ENCODE data around the gene METAP1. TPM values are rescaled to one million over a fixed set of nuclear protein-coding genes. Genes with fewer than 3 reads are reported as not detected.

The METAP1 gene
- polyA plus RNA-seq, 2 of the 4 experiments (the other 2 are of a cell fraction), result 68.2 to 106 TPM

GRCh38 chr4:99033956-99034355, 38.4 kb downstream of the METAP1 start (continued):
- TF ChIP-seq ELK1 (IDR thresholded peaks at IDR 0.05; ENCODE audit: low read depth, low read length), result no peak
- no peak for TF ChIP-seq RFX5 (IDR thresholded peaks at IDR 0.05)

- no peak overlapping the region for H3K4me3 ChIP-seq
- H3K4me1 ChIP-seq, result no peaks in the 10 kb centered on the region
- no peak for FAIRE-seq
- no peak overlapping the region for H3K27ac ChIP-seq
- 96% methylated on average over 1 of the region's 1 CpG for WGBS (ENCODE audit: missing lambda C conversion rate)
- peaks cover 14% of the 10 kb centered on the region; the same call in 2 of the 3 replicates for H3K9me3 ChIP-seq
- no peak for DNase-seq (ENCODE audit: low read depth in 1 of 2, low spot score in 1 of 2)
- CTCF ChIA-PET, result interaction anchor here (1.3 kb wide), 2 partner anchors 18 to 44 kb away, joined by 4 read pairs; partner anchors contain the start of gene METAP1
- POLR2A ChIA-PET, result no interaction called here
- ATAC-seq, result no peak
- TF ChIP-seq FOSL2 (IDR thresholded peaks at IDR 0.05) (no peak), FOSL2 (CRISPR knock-in tag; IDR thresholded peaks at IDR 0.05) (no peak)
- H3K4me2 ChIP-seq, result no peak overlapping the region
Measured at GRCh38 chr4:99038213-99038612, 42.7 kb downstream of the METAP1 start.

- H3K4me1 ChIP-seq, result no peaks in the 10 kb centered on the region
- peaks cover 5% of the 10 kb centered on the region; the same call in 1 of the 3 replicates for H3K9me3 ChIP-seq
- no peak for ATAC-seq
- TF ChIP-seq ESRRA (IDR thresholded peaks at IDR 0.05; ENCODE audit: borderline replicate concordance, low read length) (no peak), ZSCAN20 (CRISPR knock-in tag; IDR thresholded peaks at IDR 0.05) (no peak), HES2 (IDR thresholded peaks at IDR 0.05) (no peak), ELK1 (IDR thresholded peaks at IDR 0.05; ENCODE audit: low read depth, low read length) (no peak), EP300 (IDR thresholded peaks at IDR 0.05) (no peak)
- whole genome bisulfite sequencing (ENCODE audit: missing lambda C conversion rate), result 95% methylated on average over 2 of the region's 2 CpGs
- H3K27ac ChIP-seq, result no peak overlapping the region
- FAIRE-seq, result no peak
- H3K4me3 ChIP-seq, result no peak overlapping the region
- no peak overlapping the region for H3K4me2 ChIP-seq
- no peak for DNase-seq (ENCODE audit: low read depth in 1 of 2, low spot score in 1 of 2)
- ChIA-PET POLR2A (no interaction called here), CTCF (no interaction called here)
Measured at GRCh38 chr4:99043346-99043745, 47.8 kb downstream of the METAP1 start.

- no peaks in the 10 kb centered on the region for H3K9me3 ChIP-seq
- ChIA-PET POLR2A (interaction anchor here (1.1 kb wide), 1 partner anchor 52 kb away, joined by 4 read pairs; the partner anchor contains the start of gene METAP1), CTCF (interaction anchor here (1.2 kb wide), 1 partner anchor 53 kb away, joined by 3 read pairs; no protein-coding TSS in a partner anchor)
- H3K27ac ChIP-seq, result no peak overlapping the region
- no peak overlapping the region for H3K4me3 ChIP-seq
- no peaks in the 10 kb centered on the region for H3K4me1 ChIP-seq
- FAIRE-seq, result no peak
- peak in 1 of 2 experiments; percentile 63; a peak in 3 of 6 replicates for ATAC-seq
- DNase-seq (ENCODE audit: low read depth in 1 of 2, low spot score in 1 of 2), result no peak
- H3K4me2 ChIP-seq, result no peak overlapping the region
- 90% methylated on average over 2 of the region's 2 CpGs for WGBS (ENCODE audit: missing lambda C conversion rate)
- no peak for TF ChIP-seq FOXS1 (CRISPR knock-in tag; IDR thresholded peaks at IDR 0.05)
- no peak for TF ChIP-seq RCOR1 (IDR thresholded peaks at IDR 0.05; ENCODE audit: low read depth, low read length)
Measured at GRCh38 chr4:99047710-99048109, 52.2 kb downstream of the METAP1 start.

- H3K9me3 ChIP-seq, result no peaks in the 10 kb centered on the region
- TF ChIP-seq MYC (IDR thresholded peaks at IDR 0.05; ENCODE audit: borderline replicate concordance, low read length), result no peak
- TF ChIP-seq HOXB13 (CRISPR knock-in tag; IDR thresholded peaks at IDR 0.05; ENCODE audit: low read depth), result no peak
- TF ChIP-seq HEYL (CRISPR knock-in tag; IDR thresholded peaks at IDR 0.05), result no peak
- TF ChIP-seq RFX5 (IDR thresholded peaks at IDR 0.05), result no peak
- no peak for TF ChIP-seq ELK1 (IDR thresholded peaks at IDR 0.05; ENCODE audit: low read depth, low read length)
- no peak for TF ChIP-seq RARB (CRISPR knock-in tag; IDR thresholded peaks at IDR 0.05)
- TF ChIP-seq RCOR1 (IDR thresholded peaks at IDR 0.05; ENCODE audit: low read depth, low read length), result no peak
- no peak for TF ChIP-seq ESRRA (IDR thresholded peaks at IDR 0.05; ENCODE audit: borderline replicate concordance, low read length)
- no peak for TF ChIP-seq CEBPB (IDR thresholded peaks at IDR 0.05)
- no peak for TF ChIP-seq RNF2 (IDR thresholded peaks at IDR 0.05; ENCODE audit: borderline replicate concordance, low read depth)
- TF ChIP-seq PBX3 (IDR thresholded peaks at IDR 0.05), result no peak
- TF ChIP-seq ZFP36 (IDR thresholded peaks at IDR 0.05; ENCODE audit: borderline replicate concordance, partially characterized antibody), result no peak
- TF ChIP-seq JUN (IDR thresholded peaks at IDR 0.05), result no peak
- TF ChIP-seq USF2 (IDR thresholded peaks at IDR 0.05), result no peak
- CTCF ChIA-PET, result interaction anchor here (7.4 kb wide), 1 partner anchor 58 kb away, joined by 79 read pairs; the partner anchor contains the start of gene METAP1
- no peak overlapping the region for H3K27ac ChIP-seq
- H3K4me1 ChIP-seq, result peaks cover 4% of the 10 kb centered on the region; the same call in 1 of the 3 replicates
- no peak overlapping the region for H3K4me2 ChIP-seq
- no peak for ATAC-seq
- DNase-seq (ENCODE audit: low read depth in 1 of 2, low spot score in 1 of 2), result no peak
- FAIRE-seq, result no peak
- POLR2A ChIA-PET, result no interaction called here
- no peak overlapping the region for H3K4me3 ChIP-seq
Measured at GRCh38 chr4:99052902-99053301, 57.4 kb downstream of the METAP1 start.

All from A549 (cell line).